ENCODE data around the gene GPC6. TPM values are rescaled to one million over a fixed set of nuclear protein-coding genes. Genes with fewer than 3 reads are reported as not detected.

Gene GPC6
- total RNA-seq, 1 donor from 2014 or later: 42.9 TPM

GRCh38 chr13:94394723-94395122, 1168.1 kb downstream of the GPC6 start:
- H3K27ac ChIP-seq: no peak overlapping the region
- peak; percentile 6 for DNase-seq (ENCODE audit: low spot score)
- H3K4me3 Mint-ChIP-seq: no peak overlapping the region

GRCh38 chr13:94395860-94396259, 1169.3 kb downstream of the GPC6 start:
- Mint-ChIP-seq H3K36me3 (peaks cover 8% of the 10 kb centered on the region), H3K4me1 (peaks cover 8% of the 10 kb centered on the region), H3K4me3 (no peak overlapping the region), H3K27ac (no peak overlapping the region), H3K27me3 (ENCODE audit: insufficient read depth, low read depth) (no peaks in the 10 kb centered on the region), H3K9me3 (peaks cover 5% of the 10 kb centered on the region)
- Histone ChIP-seq H3K9me3 (ENCODE audit: low read depth) (no peaks in the 10 kb centered on the region), H3K27ac (no peak overlapping the region), H3F3A (ENCODE audit: low read depth) (no peaks in the 10 kb centered on the region), H3K4me2 (no peak overlapping the region), H2AFZ (replicated peaks) (no peak overlapping the region), H3K4me1 (peaks cover 13% of the 10 kb centered on the region), H3K79me2 (ENCODE audit: low read depth) (no peaks in the 10 kb centered on the region), H3K27me3 (no peaks in the 10 kb centered on the region), H3K36me3 (no peaks in the 10 kb centered on the region), H4K20me1 (ENCODE audit: low read depth) (no peaks in the 10 kb centered on the region), H3K9ac (no peak overlapping the region), H3K4me3 (no peak overlapping the region)
- no peak for DNase-seq (ENCODE audit: low spot score)
- TF ChIP-seq EZH2 (IDR thresholded peaks at IDR 0.05) (no peak), EZH2phosphoT487 (IDR thresholded peaks at IDR 0.05) (no peak), CTCF (IDR thresholded peaks at IDR 0.05) (no peak)

More at GRCh38 chr13:94394723-94395122, 1168.1 kb downstream of the GPC6 start:
- peaks cover 2% of the 10 kb centered on the region for H3K27me3 Mint-ChIP-seq (ENCODE audit: insufficient read depth, low read depth)
- peaks cover 8% of the 10 kb centered on the region for H3K4me1 Mint-ChIP-seq
- Histone ChIP-seq H3K36me3 (no peaks in the 10 kb centered on the region), H4K20me1 (ENCODE audit: low read depth) (no peaks in the 10 kb centered on the region), H3K4me2 (no peak overlapping the region), H3K27me3 (no peaks in the 10 kb centered on the region), H3F3A (ENCODE audit: low read depth) (no peaks in the 10 kb centered on the region), H3K4me3 (no peak overlapping the region), H2AFZ (replicated peaks) (no peak overlapping the region), H3K79me2 (ENCODE audit: low read depth) (no peaks in the 10 kb centered on the region), H3K9ac (no peak overlapping the region), H3K9me3 (ENCODE audit: low read depth) (no peaks in the 10 kb centered on the region), H3K4me1 (peaks cover 13% of the 10 kb centered on the region)
- H3K36me3 Mint-ChIP-seq: peaks cover 6% of the 10 kb centered on the region
- H3K9me3 Mint-ChIP-seq: peaks cover 5% of the 10 kb centered on the region
- TF ChIP-seq CTCF (IDR thresholded peaks at IDR 0.05): no peak
- no peak for TF ChIP-seq EZH2phosphoT487 (IDR thresholded peaks at IDR 0.05)
- no peak overlapping the region for H3K27ac Mint-ChIP-seq

- no peak overlapping the region for H3K4me3 Mint-ChIP-seq
- no peaks in the 10 kb centered on the region for H3K27me3 Mint-ChIP-seq (ENCODE audit: insufficient read depth, low read depth)
- H4K20me1 ChIP-seq (ENCODE audit: low read depth): no peaks in the 10 kb centered on the region
- DNase-seq (ENCODE audit: low spot score): no peak
- no peak overlapping the region for H3K27ac ChIP-seq
- H3K4me1 ChIP-seq: peaks cover under 1% of the 10 kb centered on the region
- H2AFZ ChIP-seq (replicated peaks): no peak overlapping the region
- TF ChIP-seq EZH2phosphoT487 (IDR thresholded peaks at IDR 0.05) (no peak), CTCF (IDR thresholded peaks at IDR 0.05) (no peak), EZH2 (IDR thresholded peaks at IDR 0.05) (no peak)
- no peaks in the 10 kb centered on the region for H3K36me3 ChIP-seq
- H3K9ac ChIP-seq: no peak overlapping the region
- no peaks in the 10 kb centered on the region for H3F3A ChIP-seq (ENCODE audit: low read depth)
- H3K27ac Mint-ChIP-seq: no peak overlapping the region
- no peaks in the 10 kb centered on the region for H3K9me3 ChIP-seq (ENCODE audit: low read depth)
- peaks cover 5% of the 10 kb centered on the region for H3K9me3 Mint-ChIP-seq
- peaks cover 3% of the 10 kb centered on the region for H3K4me1 Mint-ChIP-seq
- H3K36me3 Mint-ChIP-seq: peaks cover 8% of the 10 kb centered on the region
- no peaks in the 10 kb centered on the region for H3K79me2 ChIP-seq (ENCODE audit: low read depth)
- no peak overlapping the region for H3K4me2 ChIP-seq
- H3K27me3 ChIP-seq: no peaks in the 10 kb centered on the region
- H3K4me3 ChIP-seq: no peak overlapping the region
Observed at GRCh38 chr13:94399812-94400211, 1173.2 kb downstream of the GPC6 start.

Measured in neural progenitor cell (in vitro differentiated cells).